ENCODE data around the gene ALDH1L1. TPM values are rescaled to one million over a fixed set of nuclear protein-coding genes. Genes with fewer than 3 reads are reported as not detected.
"Not testable (repeated sequence)": the region's sequence is repeated elsewhere in the genome, so short reads cannot be mapped to it uniquely, and the experiment has no call there.

The ALDH1L1 gene
- total RNA-seq, 1 donor from 2014 or later, result 1.5 TPM

DNA sequence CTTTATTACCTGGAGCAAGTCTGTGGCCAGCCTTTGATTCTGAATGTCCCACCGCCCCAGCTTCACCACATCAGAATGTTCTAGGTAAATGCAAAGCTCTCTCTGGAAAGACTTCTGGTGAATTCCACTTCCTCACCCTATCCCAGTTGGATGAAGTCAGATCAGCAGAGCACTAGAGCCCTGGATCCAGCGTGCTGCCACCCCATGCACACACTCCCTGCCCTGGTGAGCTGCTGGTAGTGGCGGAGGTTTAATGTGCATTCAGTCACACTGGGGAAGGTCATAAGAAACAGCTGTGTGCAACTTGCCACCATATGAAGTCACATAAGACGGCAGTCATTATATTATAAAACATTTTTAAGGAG, 80.1 kb downstream of the ALDH1L1 start:
- no peak overlapping the region for H3K27ac Mint-ChIP-seq (ENCODE audit: unreplicated experiment)
- no peak for DNase-seq (ENCODE audit: extremely low spot score, unreplicated experiment)
- H3K4me1 Mint-ChIP-seq (ENCODE audit: unreplicated experiment), result peaks cover 21% of the 10 kb centered on the region

DNA sequence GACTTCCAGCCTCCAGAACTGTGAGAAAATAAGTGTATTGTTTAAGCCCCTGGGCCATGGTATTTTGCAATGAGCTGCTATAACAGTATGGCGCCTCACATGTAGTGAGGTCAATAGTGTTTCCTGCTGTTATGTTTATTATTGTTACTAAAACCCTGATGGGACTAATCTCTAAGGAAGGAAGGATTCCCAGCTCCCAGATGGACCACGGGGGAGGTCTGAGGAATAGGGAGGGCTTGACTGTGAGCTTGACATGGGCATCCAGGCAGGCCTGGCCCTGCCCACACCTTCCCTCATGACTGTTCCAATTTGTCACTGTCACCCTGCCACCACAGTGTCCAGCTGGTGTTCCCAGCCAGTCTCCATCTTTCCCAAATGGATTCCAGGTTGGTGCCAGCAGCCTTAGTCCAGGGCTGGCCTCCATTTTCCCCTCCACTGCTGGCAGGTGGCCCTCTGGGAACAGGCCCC, 82.0 kb downstream of the ALDH1L1 start:
- no peak overlapping the region for H3K4me3 Mint-ChIP-seq (ENCODE audit: unreplicated experiment)
- H3K4me1 Mint-ChIP-seq (ENCODE audit: unreplicated experiment), result peaks cover 21% of the 10 kb centered on the region
- H3K27ac Mint-ChIP-seq (ENCODE audit: unreplicated experiment), result no peak overlapping the region
- DNase-seq (ENCODE audit: extremely low spot score, unreplicated experiment), result peak; percentile 73
- peaks cover 11% of the 10 kb centered on the region for H3K27me3 Mint-ChIP-seq (ENCODE audit: unreplicated experiment)
- H3K36me3 Mint-ChIP-seq (ENCODE audit: unreplicated experiment), result peaks cover 2% of the 10 kb centered on the region
- TF ChIP-seq, protein P1, sequence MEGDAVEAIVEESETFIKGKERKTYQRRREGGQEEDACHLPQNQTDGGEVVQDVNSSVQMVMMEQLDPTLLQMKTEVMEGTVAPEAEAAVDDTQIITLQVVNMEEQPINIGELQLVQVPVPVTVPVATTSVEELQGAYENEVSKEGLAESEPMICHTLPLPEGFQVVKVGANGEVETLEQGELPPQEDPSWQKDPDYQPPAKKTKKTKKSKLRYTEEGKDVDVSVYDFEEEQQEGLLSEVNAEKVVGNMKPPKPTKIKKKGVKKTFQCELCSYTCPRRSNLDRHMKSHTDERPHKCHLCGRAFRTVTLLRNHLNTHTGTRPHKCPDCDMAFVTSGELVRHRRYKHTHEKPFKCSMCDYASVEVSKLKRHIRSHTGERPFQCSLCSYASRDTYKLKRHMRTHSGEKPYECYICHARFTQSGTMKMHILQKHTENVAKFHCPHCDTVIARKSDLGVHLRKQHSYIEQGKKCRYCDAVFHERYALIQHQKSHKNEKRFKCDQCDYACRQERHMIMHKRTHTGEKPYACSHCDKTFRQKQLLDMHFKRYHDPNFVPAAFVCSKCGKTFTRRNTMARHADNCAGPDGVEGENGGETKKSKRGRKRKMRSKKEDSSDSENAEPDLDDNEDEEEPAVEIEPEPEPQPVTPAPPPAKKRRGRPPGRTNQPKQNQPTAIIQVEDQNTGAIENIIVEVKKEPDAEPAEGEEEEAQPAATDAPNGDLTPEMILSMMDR (IDR thresholded peaks at IDR 0.05), result no peak
- peaks cover 17% of the 10 kb centered on the region for H3K9me3 Mint-ChIP-seq (ENCODE audit: unreplicated experiment)

More for the DNA sequence above, 80.1 kb downstream of the ALDH1L1 start:
- Mint-ChIP-seq H3K4me3 (ENCODE audit: unreplicated experiment) (no peak overlapping the region), H3K36me3 (ENCODE audit: unreplicated experiment) (no peaks in the 10 kb centered on the region), H3K27me3 (ENCODE audit: unreplicated experiment) (no peaks in the 10 kb centered on the region), H3K9me3 (ENCODE audit: unreplicated experiment) (peaks cover 10% of the 10 kb centered on the region)
- TF ChIP-seq, protein P1 (IDR thresholded peaks at IDR 0.05), result no peak

DNA sequence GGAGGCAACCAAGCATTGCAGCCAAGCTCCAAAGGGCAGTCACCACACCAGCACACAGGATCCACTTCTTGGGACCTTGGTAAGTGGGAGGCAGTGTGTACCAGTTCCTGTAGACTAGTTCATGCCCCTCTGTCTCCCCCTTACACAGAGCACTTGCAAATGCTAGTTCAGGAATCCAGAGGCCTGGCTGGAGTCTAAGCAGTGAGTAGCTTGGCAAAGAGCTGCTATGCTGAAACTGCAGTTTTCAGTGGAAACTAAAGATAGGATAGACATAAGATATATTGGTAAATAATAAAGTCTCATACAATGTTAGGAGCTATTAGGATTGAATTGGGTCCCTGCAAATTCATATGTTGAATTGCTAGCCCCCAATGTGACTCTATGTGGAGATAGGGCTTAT, 82.6 kb downstream of the ALDH1L1 start:
- Mint-ChIP-seq H3K4me3 (ENCODE audit: unreplicated experiment) (no peak overlapping the region), H3K9me3 (ENCODE audit: unreplicated experiment) (peaks cover 17% of the 10 kb centered on the region), H3K4me1 (ENCODE audit: unreplicated experiment) (peaks cover 18% of the 10 kb centered on the region), H3K27ac (ENCODE audit: unreplicated experiment) (no peak overlapping the region), H3K27me3 (ENCODE audit: unreplicated experiment) (peaks cover 13% of the 10 kb centered on the region), H3K36me3 (ENCODE audit: unreplicated experiment) (peaks cover 2% of the 10 kb centered on the region)
- TF ChIP-seq, protein P1 (IDR thresholded peaks at IDR 0.05), result no peak
- DNase-seq (ENCODE audit: extremely low spot score, unreplicated experiment), result peak; percentile 25

DNA sequence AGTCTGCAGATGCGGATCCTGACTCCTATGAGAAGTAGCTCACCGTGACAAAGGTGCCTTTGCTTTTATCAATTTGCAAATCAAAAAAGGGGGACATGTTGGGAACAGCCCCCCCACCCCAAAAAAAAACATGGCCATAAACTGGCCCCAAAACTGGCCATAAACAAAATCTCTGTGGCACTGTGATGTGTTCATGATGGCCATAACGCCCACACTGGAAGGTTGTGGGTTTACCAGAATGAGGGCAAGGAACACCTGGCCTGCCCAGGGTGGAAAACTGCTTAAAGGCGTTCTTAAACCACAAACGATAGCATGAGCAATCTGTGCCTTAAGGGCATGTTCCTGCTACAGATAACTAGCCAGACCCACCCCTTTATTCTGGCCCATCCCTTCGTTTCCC, 84.1 kb downstream of the ALDH1L1 start:
- Mint-ChIP-seq H3K27me3 (ENCODE audit: unreplicated experiment) (peaks cover 13% of the 10 kb centered on the region), H3K9me3 (ENCODE audit: unreplicated experiment) (peaks cover 23% of the 10 kb centered on the region)
- not testable (repeated sequence) for H3K27ac Mint-ChIP-seq (ENCODE audit: unreplicated experiment); DNase-seq (ENCODE audit: extremely low spot score, unreplicated experiment); H3K36me3 Mint-ChIP-seq (ENCODE audit: unreplicated experiment); H3K4me3 Mint-ChIP-seq (ENCODE audit: unreplicated experiment); H3K4me1 Mint-ChIP-seq (ENCODE audit: unreplicated experiment)

DNA sequence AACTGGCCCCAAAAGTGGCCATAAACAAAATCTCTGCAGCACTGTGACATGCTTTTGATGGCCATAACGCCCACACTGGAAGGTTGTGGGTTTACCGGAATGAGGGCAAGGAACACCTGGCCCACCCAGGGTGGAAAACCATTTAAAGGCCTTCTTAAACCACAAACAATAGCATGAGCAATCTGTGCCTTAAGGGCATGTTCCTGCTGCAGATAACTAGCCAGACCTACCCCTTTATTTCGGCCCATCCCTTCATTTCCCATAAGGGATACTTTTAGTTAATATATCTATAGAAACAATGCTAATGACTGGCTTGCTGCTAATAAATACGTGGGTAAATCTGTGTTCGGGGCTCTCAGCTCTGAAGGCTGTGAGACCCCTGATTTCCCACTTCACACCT, 88.3 kb downstream of the ALDH1L1 start:
- not testable (repeated sequence) for H3K27ac Mint-ChIP-seq (ENCODE audit: unreplicated experiment); H3K4me1 Mint-ChIP-seq (ENCODE audit: unreplicated experiment); H3K4me3 Mint-ChIP-seq (ENCODE audit: unreplicated experiment); H3K36me3 Mint-ChIP-seq (ENCODE audit: unreplicated experiment); DNase-seq (ENCODE audit: extremely low spot score, unreplicated experiment)
- Mint-ChIP-seq H3K9me3 (ENCODE audit: unreplicated experiment) (peaks cover 29% of the 10 kb centered on the region), H3K27me3 (ENCODE audit: unreplicated experiment) (peaks cover 13% of the 10 kb centered on the region)

DNA sequence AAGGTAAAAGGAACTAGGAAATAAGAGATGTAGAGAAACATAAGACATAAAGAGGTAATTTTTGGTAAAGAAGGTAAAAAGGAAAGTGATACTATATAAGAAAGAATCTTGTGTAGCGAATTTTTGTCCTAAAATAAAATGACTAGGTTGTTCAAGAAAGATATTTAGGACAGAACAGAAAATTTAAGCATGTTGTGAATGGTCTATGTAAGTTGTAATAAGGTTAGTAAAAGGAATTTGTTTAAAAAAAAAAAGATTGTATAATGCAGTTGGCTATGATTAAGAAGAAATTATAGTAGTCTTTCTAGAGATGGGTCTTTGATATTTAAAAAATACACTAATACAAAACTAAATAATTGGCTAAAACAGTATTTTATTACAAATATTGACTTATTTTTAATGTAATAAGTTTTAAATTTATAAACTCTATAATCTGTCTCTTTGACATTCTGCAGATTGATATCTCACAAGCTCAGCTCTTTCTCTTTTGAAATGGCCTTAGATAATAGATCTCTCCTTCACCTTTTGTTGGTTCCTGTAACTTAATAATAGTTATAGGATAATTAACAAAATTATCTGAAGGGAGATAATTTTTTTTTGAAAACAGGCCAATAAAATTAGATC, 92.7 kb downstream of the ALDH1L1 start:
- peaks cover 12% of the 10 kb centered on the region for H3K9me3 Mint-ChIP-seq (ENCODE audit: unreplicated experiment)
- DNase-seq (ENCODE audit: extremely low spot score, unreplicated experiment), result no peak
- H3K36me3 Mint-ChIP-seq (ENCODE audit: unreplicated experiment), result peaks cover 4% of the 10 kb centered on the region
- H3K4me1 Mint-ChIP-seq (ENCODE audit: unreplicated experiment), result peaks cover 10% of the 10 kb centered on the region
- TF ChIP-seq, protein P1 (IDR thresholded peaks at IDR 0.05), result no peak
- no peak overlapping the region for H3K27ac Mint-ChIP-seq (ENCODE audit: unreplicated experiment)
- no peak overlapping the region for H3K4me3 Mint-ChIP-seq (ENCODE audit: unreplicated experiment)
- no peaks in the 10 kb centered on the region for H3K27me3 Mint-ChIP-seq (ENCODE audit: unreplicated experiment)

Measured in osteocyte (in vitro differentiated cells).